A549 (cell line): ENCODE results near the gene CSF3R. TPM values are rescaled to one million over a fixed set of nuclear protein-coding genes. Genes with fewer than 3 reads are reported as not detected.

Experiments
- ATAC-seq, 2 experiments: fragments of 200-7000 bp in 1 of 2; fragments of >200 bp in 1 of 2; cut with Nextera tagmentation in 1 of 2; cut with Tn5 transposase in 1 of 2; 3 replicates each; pipeline versions ENCODE4 v1.8.0 to v1.9.1; 2018 to 2020; ENCODE audit warnings: mild to moderate bottlenecking in 1 of 2, moderate library complexity in 1 of 2
- CTCF ChIA-PET: fragments of 300-600 bp; sonication (Branson Sonifier 250); formaldehyde crosslinking; extraction: SDS; loops from one replicate; lab custom pipeline; 2021; ENCODE audit warnings: antibody characterized with exemption, inconsistent platforms; lab: Yijun Ruan, JAX
- POLR2A ChIA-PET: fragments of 350-600 bp; formaldehyde crosslinking; extraction: SDS; loops from one replicate; lab custom pipeline; 2021; ENCODE audit warnings: antibody characterized with exemption, inconsistent platforms; lab: Yijun Ruan, JAX
- DNase-seq, 2 experiments: peaks; one replicate each; pipeline versions ENCODE4 v3.0.0 to v3.0.0-alpha.2; 2011 to 2016; ENCODE audit warnings: low read depth in 1 of 2, low spot score in 1 of 2
- FAIRE-seq: peaks from 2 replicates; lab custom pipeline; 2011; peaks lifted over from hg19 to GRCh38; lab: Jason Lieb, UNC
- H3K27ac ChIP-seq, 2 experiments: fragments of >200 bp; sonication (Bioruptor Twin); formaldehyde crosslinking; 3 replicates each; pipeline ENCODE4 v1.5.1; 2016 to 2017
- H3K4me1 ChIP-seq: fragments of >200 bp; sonication (Bioruptor Twin); formaldehyde crosslinking; 3 replicates; pipeline ENCODE4 v1.6.1; 2016
- H3K4me2 ChIP-seq: fragments of >200 bp; sonication (Bioruptor Twin); formaldehyde crosslinking; 3 replicates; pipeline ENCODE4 v1.6.1; 2016
- H3K4me3 ChIP-seq: fragments of >200 bp; sonication (Bioruptor Twin); formaldehyde crosslinking; 3 replicates; pipeline ENCODE4 v1.5.1; 2016
- H3K9me3 ChIP-seq: fragments of >200 bp; sonication (Bioruptor Twin); formaldehyde crosslinking; 3 replicates; pipeline ENCODE4 v1.6.1; 2016
- ATOH8 ChIP-seq: fragments of 250-450 bp; sonication (Bioruptor Pico); IDR thresholded peaks from 2 replicates; pipeline ENCODE4 v1.5.0; 2020; ENCODE audit warnings: low read depth, mild to moderate bottlenecking, moderate library complexity
- CBX2 ChIP-seq: fragments of 200-600 bp; sonication (generic); IDR thresholded peaks from 2 replicates; pipeline ENCODE4 v1.6.1; 2016; ENCODE audit warnings: low read depth, mild to moderate bottlenecking, borderline replicate concordance
- CHD2 ChIP-seq: fragments of 150-350 bp; IDR thresholded peaks from 2 replicates; pipeline ENCODE4 v1.6.1; 2014; ENCODE audit warnings: low read length; ENCODE audit not compliant: partially characterized antibody
- EHMT2 ChIP-seq: fragments of 200-600 bp; sonication (generic); IDR thresholded peaks from 2 replicates; pipeline ENCODE4 v1.6.1; 2016; ENCODE audit warnings: antibody characterized with exemption, low read depth, mild to moderate bottlenecking, moderate library complexity
- EP300 ChIP-seq, 2 experiments: fragments of >200 bp; sonication (Bioruptor Twin); formaldehyde crosslinking; IDR thresholded peaks; 2 replicates in 1 of 2; 3 replicates in 1 of 2; pipeline ENCODE4 v1.6.1; 2016 to 2017
- FOSB ChIP-seq: fragments of 250-450 bp; sonication (Bioruptor Pico); IDR thresholded peaks from 2 replicates; pipeline ENCODE4 v1.5.0; 2020; ENCODE audit warnings: mild to moderate bottlenecking, moderate library complexity
- FOSL2 ChIP-seq, 2 experiments: fragments of 450-650 bp in 1 of 2; fragments of >200 bp in 1 of 2; sonication (Bioruptor Twin) in 1 of 2; formaldehyde crosslinking; IDR thresholded peaks; 2 replicates each; pipeline versions ENCODE4 v1.5.0 to v1.6.1; 2016 to 2020; ENCODE audit warnings: mild to moderate bottlenecking in 1 of 2, moderate library complexity in 1 of 2
- GATA3 ChIP-seq: IDR thresholded peaks from 2 replicates; pipeline ENCODE4 v1.6.1; 2012; ENCODE audit warnings: borderline replicate concordance
- HDAC2 ChIP-seq: fragments of 200-600 bp; sonication (generic); IDR thresholded peaks from 2 replicates; pipeline ENCODE4 v1.6.1; 2016
- HEYL ChIP-seq: fragments of 250-450 bp; sonication (Bioruptor Pico); IDR thresholded peaks from 2 replicates; pipeline ENCODE4 v1.8.0; 2021; ENCODE audit warnings: mild to moderate bottlenecking, moderate library complexity
- HOXA7 ChIP-seq: fragments of 250-450 bp; sonication (Bioruptor Pico); IDR thresholded peaks from 2 replicates; pipeline ENCODE4 v1.5.0; 2020; ENCODE audit warnings: mild to moderate bottlenecking, moderate library complexity
- KDM1A ChIP-seq: fragments of 200-600 bp; sonication (generic); IDR thresholded peaks from 2 replicates; pipeline ENCODE4 v1.6.1; 2016; ENCODE audit warnings: low read depth, mild to moderate bottlenecking
- KDM5A ChIP-seq: fragments of 200-600 bp; sonication (generic); IDR thresholded peaks from 2 replicates; pipeline ENCODE4 v1.6.1; 2016; ENCODE audit warnings: antibody characterized with exemption, mild to moderate bottlenecking
- MAFK ChIP-seq: fragments of 450-650 bp; IDR thresholded peaks from 2 replicates; pipeline ENCODE4 v1.6.1; 2014; ENCODE audit not compliant: partially characterized antibody
- POLR2A ChIP-seq: IDR thresholded peaks from 2 replicates; pipeline ENCODE4 v1.6.1; 2012; ENCODE audit warnings: mild to moderate bottlenecking, low read length
- RAD21 ChIP-seq, 2 experiments: fragments of >200 bp in 1 of 2; sonication (Bioruptor Twin) in 1 of 2; formaldehyde crosslinking in 1 of 2; IDR thresholded peaks in 1 of 2; conservative IDR thresholded peaks in 1 of 2; 2 replicates in 1 of 2; 3 replicates in 1 of 2; pipeline ENCODE4 v1.6.1; 2012 to 2018; ENCODE audit warnings: inconsistent platforms in 1 of 2
- RCOR1 ChIP-seq: fragments of 150-350 bp; IDR thresholded peaks from 2 replicates; pipeline ENCODE4 v1.6.1; 2014; ENCODE audit warnings: antibody characterized with exemption, low read length, low read depth
- REST ChIP-seq: fragments of 200-600 bp; sonication (generic); IDR thresholded peaks from 2 replicates; pipeline ENCODE4 v1.6.1; 2016; ENCODE audit warnings: antibody characterized with exemption, mild to moderate bottlenecking, moderate library complexity
- RNF2 ChIP-seq: fragments of 200-600 bp; sonication (generic); IDR thresholded peaks from 2 replicates; pipeline ENCODE4 v1.6.1; 2016; ENCODE audit warnings: low read depth, mild to moderate bottlenecking, antibody characterized with exemption, moderate library complexity, borderline replicate concordance
- SMC3 ChIP-seq: fragments of >200 bp; sonication (Bioruptor Twin); formaldehyde crosslinking; IDR thresholded peaks from 3 replicates; pipeline ENCODE4 v1.6.1; 2018; ENCODE audit warnings: inconsistent platforms
- SREBF2 ChIP-seq: fragments of 450-650 bp; IDR thresholded peaks from 2 replicates; pipeline ENCODE4 v1.6.1; 2014; ENCODE audit warnings: mild to moderate bottlenecking, moderate library complexity
- TP53 ChIP-seq: fragments of 250-450 bp; sonication (Bioruptor Pico); IDR thresholded peaks from 2 replicates; pipeline ENCODE4 v1.5.0; 2021; ENCODE audit warnings: mild to moderate bottlenecking, moderate library complexity
- ZC3H11A ChIP-seq: fragments of 450-650 bp; IDR thresholded peaks from 2 replicates; pipeline ENCODE4 v1.6.1; 2014; ENCODE audit warnings: antibody characterized with exemption, mild to moderate bottlenecking
- ZSCAN20 ChIP-seq: fragments of 250-450 bp; sonication (Bioruptor Pico); IDR thresholded peaks from 2 replicates; pipeline ENCODE4 v1.8.0; 2022; ENCODE audit warnings: mild to moderate bottlenecking, moderate library complexity
- WGBS: methylation state at CpG from one replicate; pipeline ENCODE4 v1.1.6; 2017; ENCODE audit errors: missing lambda C conversion rate; 5-methylcytosine and 5-hydroxymethylcytosine counted together
- polyA plus RNA-seq, 4 experiments: library from polyadenylated mRNA; depleted of rRNA in 3 of 4; stranded (reverse); fragments of >200 nt; fragmentation: RNase III in 1 of 4; extraction: RNeasy Plus Mini Kit Qiagen cat#74134 plus additional on column Dnase treatment in 1 of 4; gene quantifications; 2 replicates in 3 of 4; 3 replicates in 1 of 4; pipeline ENCODE4 v1.2.3, GENCODE V29; 2011 to 2017
- TF ChIP-seq, protein P1 (sequence below): fragments of >200 bp; sonication (Bioruptor Twin); formaldehyde crosslinking; IDR thresholded peaks from 3 replicates; pipeline ENCODE4 v1.6.1; 2016
- TF ChIP-seq, protein P2 (sequence below): IDR thresholded peaks from 2 replicates; pipeline ENCODE4 v1.6.1; 2012
- TF ChIP-seq, protein P3 (sequence below): fragments of >200 bp; sonication (Bioruptor Twin); formaldehyde crosslinking; IDR thresholded peaks from 2 replicates; pipeline ENCODE4 v1.6.1; 2016

CSF3R gene
- polyA plus RNA-seq, 2 of the 4 experiments (the other 2 are of a cell fraction), result not detected

DNA sequence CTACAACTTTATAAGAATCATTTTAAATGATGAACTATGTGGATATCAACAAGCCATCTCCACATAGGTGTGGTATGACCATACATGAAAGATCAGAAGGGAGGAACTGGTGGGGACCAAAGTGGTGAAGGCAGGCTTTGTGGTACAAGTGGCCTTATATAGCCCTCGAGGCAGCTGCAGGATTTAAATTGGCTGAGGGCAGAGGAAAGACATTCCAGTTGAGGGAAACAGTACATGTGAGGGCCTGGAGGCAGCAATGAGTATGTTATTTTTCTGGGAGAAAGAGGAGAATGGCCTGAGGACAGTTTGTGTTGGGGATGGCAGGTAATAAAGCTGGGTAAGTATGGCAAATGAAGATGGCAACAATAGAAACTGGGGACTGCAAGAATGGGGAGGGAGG, 49.6 kb downstream of the CSF3R start:
- POLR2A ChIA-PET, result no interaction called here
- 27% methylated on average over 1 of the region's 1 CpG for WGBS
- FAIRE-seq (no peak), ATAC-seq (no peak), DNase-seq (no peak)
- CTCF ChIA-PET, result interaction anchor here (0.9 kb wide), 1 partner anchor 8 kb away, joined by 5 read pairs; no protein-coding TSS in a partner anchor
- no peak overlapping the region for H3K27ac ChIP-seq
- 0 out of 3 replicates have a peak, but pooled peaks cover 6% of the 10 kb centered on the region for H3K4me1 ChIP-seq
- no peak overlapping the region for H3K4me3 ChIP-seq
- H3K4me2 ChIP-seq, result no peak overlapping the region
- no peaks in the 10 kb centered on the region for H3K9me3 ChIP-seq
- TF ChIP-seq EHMT2 (no peak), CHD2 (no peak), RAD21 (conservative IDR thresholded peaks at IDR 0.05 in 1 of 2, IDR thresholded peaks at IDR 0.05 in 1 of 2) (no peak), FOSL2 (IDR thresholded peaks at IDR 0.05) (no peak), FOSL2 (CRISPR knock-in tag; IDR thresholded peaks at IDR 0.05) (no peak), HEYL (no peak), CBX2 (no peak), FOSB (no peak), MAFK (no peak)
- TF ChIP-seq, protein P1, sequence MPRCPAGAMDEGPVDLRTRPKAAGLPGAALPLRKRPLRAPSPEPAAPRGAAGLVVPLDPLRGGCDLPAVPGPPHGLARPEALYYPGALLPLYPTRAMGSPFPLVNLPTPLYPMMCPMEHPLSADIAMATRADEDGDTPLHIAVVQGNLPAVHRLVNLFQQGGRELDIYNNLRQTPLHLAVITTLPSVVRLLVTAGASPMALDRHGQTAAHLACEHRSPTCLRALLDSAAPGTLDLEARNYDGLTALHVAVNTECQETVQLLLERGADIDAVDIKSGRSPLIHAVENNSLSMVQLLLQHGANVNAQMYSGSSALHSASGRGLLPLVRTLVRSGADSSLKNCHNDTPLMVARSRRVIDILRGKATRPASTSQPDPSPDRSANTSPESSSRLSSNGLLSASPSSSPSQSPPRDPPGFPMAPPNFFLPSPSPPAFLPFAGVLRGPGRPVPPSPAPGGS, result no peak
- TF ChIP-seq, protein P2, sequence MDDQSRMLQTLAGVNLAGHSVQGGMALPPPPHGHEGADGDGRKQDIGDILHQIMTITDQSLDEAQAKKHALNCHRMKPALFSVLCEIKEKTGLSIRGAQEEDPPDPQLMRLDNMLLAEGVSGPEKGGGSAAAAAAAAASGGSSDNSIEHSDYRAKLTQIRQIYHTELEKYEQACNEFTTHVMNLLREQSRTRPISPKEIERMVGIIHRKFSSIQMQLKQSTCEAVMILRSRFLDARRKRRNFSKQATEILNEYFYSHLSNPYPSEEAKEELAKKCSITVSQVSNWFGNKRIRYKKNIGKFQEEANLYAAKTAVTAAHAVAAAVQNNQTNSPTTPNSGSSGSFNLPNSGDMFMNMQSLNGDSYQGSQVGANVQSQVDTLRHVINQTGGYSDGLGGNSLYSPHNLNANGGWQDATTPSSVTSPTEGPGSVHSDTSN, result no peak

DNA sequence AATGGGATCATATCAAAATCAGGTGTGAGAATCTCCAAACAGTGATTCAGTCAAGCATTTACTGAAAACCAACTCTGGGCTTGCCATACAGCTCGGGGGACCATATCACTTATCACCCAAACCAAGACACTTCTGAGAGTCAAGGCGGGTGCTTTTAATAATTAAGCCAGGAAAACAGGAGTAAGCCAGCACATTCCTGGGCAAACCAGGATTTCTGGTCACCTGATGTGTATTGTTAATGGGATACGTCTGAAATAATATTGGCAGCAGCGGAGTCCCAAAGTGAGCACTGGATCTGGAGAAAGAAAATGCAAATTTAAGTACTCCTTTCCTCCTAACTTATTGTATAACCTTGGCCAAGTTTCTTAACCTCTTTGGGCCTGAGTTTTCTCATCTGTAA, 50.1 kb downstream of the CSF3R start:
- 57% methylated on average over 4 of the region's 4 CpGs for WGBS
- DNase-seq (no peak), FAIRE-seq (no peak), ATAC-seq (no peak)
- H3K4me1 ChIP-seq, result 0 out of 3 replicates have a peak, but pooled peaks cover 6% of the 10 kb centered on the region
- H3K4me3 ChIP-seq, result no peak overlapping the region
- POLR2A ChIA-PET, result no interaction called here
- H3K4me2 ChIP-seq, result no peak overlapping the region
- H3K27ac ChIP-seq, result no peak overlapping the region
- no peaks in the 10 kb centered on the region for H3K9me3 ChIP-seq
- TF ChIP-seq ZC3H11A, result no peak
- TF ChIP-seq POLR2A, result no peak
- TF ChIP-seq FOSB, result no peak
- TF ChIP-seq SMC3, result no peak
- TF ChIP-seq CBX2, result no peak
- no peak for TF ChIP-seq EP300 (IDR thresholded peaks at IDR 0.05)
- no peak for TF ChIP-seq TP53
- TF ChIP-seq RNF2, result no peak
- no peak for TF ChIP-seq KDM1A
- TF ChIP-seq ATOH8 (CRISPR knock-in tag), result no peak
- no peak for TF ChIP-seq ZSCAN20 (CRISPR knock-in tag)
- TF ChIP-seq HOXA7 (CRISPR knock-in tag), result no peak
- no peak for TF ChIP-seq RCOR1
- TF ChIP-seq, protein P3, sequence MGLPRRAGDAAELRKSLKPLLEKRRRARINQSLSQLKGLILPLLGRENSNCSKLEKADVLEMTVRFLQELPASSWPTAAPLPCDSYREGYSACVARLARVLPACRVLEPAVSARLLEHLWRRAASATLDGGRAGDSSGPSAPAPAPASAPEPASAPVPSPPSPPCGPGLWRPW, result no peak
- no peak for TF ChIP-seq REST
- no peak for TF ChIP-seq GATA3
- TF ChIP-seq SREBF2, result no peak
- no peak for TF ChIP-seq KDM5A
- no peak for TF ChIP-seq HDAC2
- TF ChIP-seq, protein P1, result no peak
- TF ChIP-seq, all 56 proteins: peak for 0
- CTCF ChIA-PET, result interaction anchor here (1.4 kb wide), 1 partner anchor 90 kb away, joined by 4 read pairs; no protein-coding TSS in a partner anchor
